ENCODE data around the gene CCN5.

The CCN5 gene

GRCh38 chr20:44709380-44709779 lies 5.8 kb upstream of the CCN5 start:
- no peak overlapping the region for H3K4me3 ChIP-seq (ENCODE audit: low read length)
- TF ChIP-seq, protein P1, sequence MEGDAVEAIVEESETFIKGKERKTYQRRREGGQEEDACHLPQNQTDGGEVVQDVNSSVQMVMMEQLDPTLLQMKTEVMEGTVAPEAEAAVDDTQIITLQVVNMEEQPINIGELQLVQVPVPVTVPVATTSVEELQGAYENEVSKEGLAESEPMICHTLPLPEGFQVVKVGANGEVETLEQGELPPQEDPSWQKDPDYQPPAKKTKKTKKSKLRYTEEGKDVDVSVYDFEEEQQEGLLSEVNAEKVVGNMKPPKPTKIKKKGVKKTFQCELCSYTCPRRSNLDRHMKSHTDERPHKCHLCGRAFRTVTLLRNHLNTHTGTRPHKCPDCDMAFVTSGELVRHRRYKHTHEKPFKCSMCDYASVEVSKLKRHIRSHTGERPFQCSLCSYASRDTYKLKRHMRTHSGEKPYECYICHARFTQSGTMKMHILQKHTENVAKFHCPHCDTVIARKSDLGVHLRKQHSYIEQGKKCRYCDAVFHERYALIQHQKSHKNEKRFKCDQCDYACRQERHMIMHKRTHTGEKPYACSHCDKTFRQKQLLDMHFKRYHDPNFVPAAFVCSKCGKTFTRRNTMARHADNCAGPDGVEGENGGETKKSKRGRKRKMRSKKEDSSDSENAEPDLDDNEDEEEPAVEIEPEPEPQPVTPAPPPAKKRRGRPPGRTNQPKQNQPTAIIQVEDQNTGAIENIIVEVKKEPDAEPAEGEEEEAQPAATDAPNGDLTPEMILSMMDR (conservative IDR thresholded peaks at IDR 0.05; ENCODE audit: low read depth, low read length): no peak
- no peak for DNase-seq (ENCODE audit: low read depth)

- DNase-seq (ENCODE audit: low read depth): no peak
- H3K4me3 ChIP-seq (ENCODE audit: low read length): no peak overlapping the region
- TF ChIP-seq, protein P1 (conservative IDR thresholded peaks at IDR 0.05; ENCODE audit: low read depth, low read length): no peak
Measured at GRCh38 chr20:44709797-44710196, 5.4 kb upstream of the CCN5 start.

DNA sequence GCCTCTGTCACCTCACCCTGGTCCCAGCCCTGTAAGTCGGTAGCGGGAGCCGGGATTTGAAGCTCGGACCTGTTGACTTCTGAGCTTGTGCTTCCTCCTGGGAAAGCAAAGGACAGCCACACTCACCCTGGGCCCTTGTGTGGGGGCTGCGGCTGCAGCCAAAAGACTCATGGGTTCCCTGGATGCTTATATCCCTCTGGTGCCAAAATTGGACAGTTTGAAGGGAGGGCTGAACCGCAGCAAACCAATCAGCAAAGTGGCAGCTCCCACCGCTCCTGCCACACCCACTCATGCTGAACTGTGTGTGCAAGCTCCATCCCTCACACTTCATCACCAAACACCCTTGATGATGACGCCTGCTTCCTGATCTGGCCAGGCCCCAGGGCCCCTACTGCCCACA lies 3.9 kb upstream of the CCN5 start:
- TF ChIP-seq, protein P1 (conservative IDR thresholded peaks at IDR 0.05; ENCODE audit: low read depth, low read length): no peak
- DNase-seq (ENCODE audit: low read depth): no peak

GRCh38 chr20:44714102-44714700 lies 968 bp upstream of the CCN5 start:
- TF ChIP-seq, protein P1 (conservative IDR thresholded peaks at IDR 0.05; ENCODE audit: low read depth, low read length): no peak
- no peak overlapping the region for H3K4me3 ChIP-seq (ENCODE audit: low read length)
- DNase-seq (ENCODE audit: low read depth): no peak

More for the DNA sequence above, 3.9 kb upstream of the CCN5 start:
- no peak overlapping the region for H3K4me3 ChIP-seq (ENCODE audit: low read length)

- TF ChIP-seq, protein P1 (conservative IDR thresholded peaks at IDR 0.05; ENCODE audit: low read depth, low read length): no peak
- H3K4me3 ChIP-seq (ENCODE audit: low read length): no peak overlapping the region
- no peak for DNase-seq (ENCODE audit: low read depth)
Measured at GRCh38 chr20:44715499-44716308, 535 bp downstream of the CCN5 start.

DNA sequence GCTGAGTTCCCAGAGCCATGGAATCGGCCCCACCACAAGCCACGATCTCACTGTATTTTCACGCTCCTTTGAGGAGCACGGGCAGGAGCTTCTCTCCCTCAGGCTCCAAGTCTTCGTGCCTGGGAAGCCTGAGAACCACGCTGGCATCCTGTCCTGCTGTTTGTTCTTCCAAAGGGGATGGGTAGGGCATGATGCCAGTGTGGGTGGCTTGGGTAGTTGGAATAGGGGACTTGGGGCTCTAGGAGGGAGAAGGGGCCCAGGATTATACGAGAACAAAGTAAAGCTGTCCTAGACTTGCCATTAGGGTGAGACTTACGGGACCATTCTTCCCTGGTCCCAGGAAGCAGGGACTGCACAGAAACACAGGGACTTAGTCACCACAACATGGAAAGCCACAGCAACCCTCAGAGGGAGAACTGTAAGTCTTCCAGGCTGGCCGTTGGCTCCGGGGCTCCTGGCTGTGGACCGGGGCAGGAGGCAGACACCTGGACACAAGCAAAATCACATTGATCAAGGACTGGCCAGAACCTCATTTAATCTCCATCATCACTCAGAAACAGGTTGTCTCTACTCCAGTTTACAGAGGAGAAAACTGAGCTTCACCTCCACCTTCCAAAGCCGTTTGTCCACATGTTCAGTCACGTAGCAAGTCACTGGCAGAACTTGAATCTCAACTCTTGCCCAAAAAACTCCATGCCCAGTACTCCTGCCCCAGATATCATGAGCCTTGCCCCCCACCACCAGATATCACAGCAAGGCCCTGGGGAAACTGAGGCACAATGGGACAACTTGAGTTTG lies 1.3 kb downstream of the CCN5 start:
- no peak overlapping the region for H3K4me3 ChIP-seq (ENCODE audit: low read length)
- TF ChIP-seq, protein P1 (conservative IDR thresholded peaks at IDR 0.05; ENCODE audit: low read depth, low read length): no peak
- no peak for DNase-seq (ENCODE audit: low read depth)
